Measurements from ENCODE around the gene ATOH8.
"Not testable (repeated sequence)": the region's sequence is repeated elsewhere in the genome, so short reads cannot be mapped to it uniquely, and the experiment has no call there.

ATOH8 gene

DNA sequence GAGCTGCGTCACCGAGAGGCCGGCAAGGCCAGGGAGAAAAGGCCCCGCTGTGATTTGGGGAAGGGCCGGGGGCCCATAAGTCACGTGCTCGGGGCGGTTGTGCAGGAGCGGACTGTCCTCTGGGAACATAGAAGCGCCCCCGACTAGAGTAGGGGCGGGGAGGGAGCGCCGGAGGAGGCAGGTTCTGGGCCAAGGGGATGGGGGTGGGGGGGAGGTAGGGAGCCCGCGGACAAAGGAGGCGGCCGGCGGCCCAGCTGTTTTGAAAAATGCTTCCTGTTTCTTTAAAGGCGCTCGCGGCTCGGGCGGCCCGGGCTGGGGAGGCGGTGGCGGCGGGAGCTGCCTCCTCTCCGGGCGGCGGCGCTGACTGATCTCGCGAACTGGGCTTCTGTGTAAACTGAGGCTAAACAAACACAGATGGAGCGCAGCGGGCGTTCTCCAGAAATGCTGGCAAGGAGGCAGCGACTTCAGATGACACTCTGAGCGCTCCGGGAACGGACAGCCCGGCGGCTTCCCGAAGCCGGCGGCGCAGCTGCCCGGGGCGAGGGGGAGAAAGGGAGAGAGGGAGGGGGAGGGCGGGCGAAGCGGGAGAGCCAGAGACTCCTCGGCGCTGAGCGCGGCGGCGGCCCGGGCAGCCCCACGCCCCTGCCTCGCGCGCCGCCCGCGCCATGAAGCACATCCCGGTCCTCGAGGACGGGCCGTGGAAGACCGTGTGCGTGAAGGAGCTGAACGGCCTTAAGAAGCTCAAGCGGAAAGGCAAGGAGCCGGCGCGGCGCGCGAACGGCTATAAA, at the start of gene ATOH8:
TSS of gene ATOH8 (plus strand) at position 467 of the 788 bp plus-strand sequence. CDS start at position 666, 199 bp downstream.
- in situ Hi-C loops (cut with MboI; ENCODE audit: low sequenced_read_pairs) = no loop called here

GRCh38 chr2:85704038-85704437, 49.8 kb upstream of the ATOH8 start:
- in situ Hi-C loops (cut with MboI; ENCODE audit: low sequenced_read_pairs) = no loop called here

- in situ Hi-C loops (cut with MboI; ENCODE audit: low sequenced_read_pairs) = no loop called here
These were observed 48.8 kb upstream of the ATOH8 start for GRCh38 chr2:85704800-85705679.

GRCh38 chr2:85705680-85706039, 48.1 kb upstream of the ATOH8 start:
- in situ Hi-C loops (cut with MboI; ENCODE audit: low sequenced_read_pairs) = no loop called here

DNA sequence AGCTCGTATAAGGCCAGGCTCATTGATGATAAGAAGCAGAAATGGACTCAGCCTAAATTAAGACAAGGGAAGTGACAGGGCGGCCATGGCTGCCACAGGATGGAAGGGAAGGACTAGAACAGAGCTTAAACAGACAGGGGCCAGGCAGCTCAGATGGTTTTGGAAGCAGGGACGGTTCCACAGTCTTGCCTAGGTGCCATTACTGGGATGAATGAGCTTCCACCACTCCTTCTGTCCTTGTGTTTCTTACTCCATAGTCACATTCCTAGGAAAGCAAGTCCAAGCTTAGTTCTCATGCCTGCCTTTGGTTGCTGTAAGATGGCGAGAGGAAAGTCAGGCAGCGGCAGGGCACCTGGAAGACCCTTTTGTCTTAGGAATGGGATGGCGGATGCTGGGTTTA, 47.7 kb upstream of the ATOH8 start:
- in situ Hi-C loops (cut with MboI; ENCODE audit: low sequenced_read_pairs) = no loop called here

DNA sequence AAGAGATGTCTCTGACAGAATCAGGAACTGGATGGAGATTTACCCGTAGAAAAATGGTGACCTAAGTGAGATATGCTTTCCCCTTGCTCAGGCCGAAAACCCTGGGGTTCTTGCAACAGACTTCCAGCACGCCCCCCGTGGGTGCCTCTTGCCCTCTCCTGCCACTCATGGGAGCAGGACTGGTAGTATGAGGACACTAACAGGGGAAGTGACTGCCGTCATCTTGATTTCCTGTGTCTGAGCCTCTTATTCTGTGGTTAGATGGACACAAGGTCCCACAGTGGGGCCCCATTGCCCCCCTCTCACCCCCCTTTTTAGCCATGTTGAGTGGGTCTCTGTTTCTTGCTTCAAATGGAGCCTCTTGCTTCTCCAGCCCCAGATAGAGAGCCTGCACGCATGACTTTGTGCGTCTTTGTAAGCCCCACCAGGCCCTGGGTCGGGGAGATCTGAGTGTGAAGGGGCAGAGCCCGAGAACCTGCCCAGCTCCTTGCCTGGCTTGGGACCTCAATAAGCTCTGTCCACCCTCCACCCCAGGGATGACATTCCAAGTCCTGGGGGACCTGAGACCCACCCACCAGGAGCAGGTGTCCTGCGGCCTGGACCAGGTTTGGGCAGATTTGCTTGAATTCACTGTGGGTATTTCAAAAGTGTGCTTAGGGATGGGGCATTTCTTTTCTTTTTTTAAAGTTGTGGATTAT, 47.0 kb upstream of the ATOH8 start:
- in situ Hi-C loops (cut with MboI; ENCODE audit: low sequenced_read_pairs) = no loop called here

- in situ Hi-C loops (cut with MboI; ENCODE audit: low sequenced_read_pairs) = no loop called here
These were observed 46.5 kb upstream of the ATOH8 start for GRCh38 chr2:85707304-85707703.

- in situ Hi-C loops (cut with MboI; ENCODE audit: low sequenced_read_pairs) = no loop called here
These were observed 45.1 kb upstream of the ATOH8 start for GRCh38 chr2:85708641-85709040.

DNA sequence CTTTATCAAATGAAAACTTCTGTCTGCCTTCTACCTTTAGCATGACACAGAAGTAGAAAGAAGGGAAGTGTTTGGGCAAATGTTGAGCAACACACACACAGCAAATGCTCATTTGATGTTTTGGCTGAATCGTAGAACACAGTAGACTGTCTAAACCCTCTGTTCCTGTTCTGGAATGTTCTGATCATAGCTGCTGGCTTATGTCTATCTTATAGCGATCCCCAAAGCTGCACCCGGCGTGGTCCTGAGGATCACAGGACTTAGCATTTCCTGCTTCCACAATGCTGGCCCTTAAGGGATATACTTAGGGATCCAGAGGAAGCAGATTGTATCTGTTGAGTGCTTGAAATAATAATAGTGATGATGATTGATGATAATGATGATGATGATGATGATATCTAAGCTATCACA, 44.4 kb upstream of the ATOH8 start:
- in situ Hi-C loops (cut with MboI; ENCODE audit: low sequenced_read_pairs) = no loop called here

GRCh38 chr2:85710687-85711577, 42.9 kb upstream of the ATOH8 start:
- in situ Hi-C loops (cut with MboI; ENCODE audit: low sequenced_read_pairs) = no loop called here

DNA sequence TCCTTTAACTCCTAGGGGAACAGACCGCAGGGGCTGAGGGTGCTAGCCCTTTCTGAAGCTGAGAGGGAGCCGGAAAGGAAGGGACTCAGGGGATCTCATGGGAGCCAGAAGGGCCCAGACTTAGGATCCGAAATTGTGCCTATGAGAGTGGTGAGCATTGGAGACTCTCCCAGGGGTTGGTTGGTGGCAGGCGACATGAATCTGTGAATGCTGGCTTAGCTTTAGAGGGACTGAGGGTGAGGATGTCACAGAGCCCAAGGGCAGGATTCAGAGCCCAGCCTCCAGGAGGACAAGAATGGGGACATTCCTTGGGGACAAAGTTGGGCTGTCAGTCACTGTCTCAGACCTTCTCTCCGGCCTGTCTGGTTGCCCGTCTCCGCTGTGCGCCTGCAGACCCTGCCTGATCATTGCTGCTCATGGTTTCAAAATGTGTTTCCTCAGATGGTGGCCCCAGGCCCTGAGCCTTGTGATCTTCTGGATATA, 42.2 kb upstream of the ATOH8 start:
- in situ Hi-C loops (cut with MboI; ENCODE audit: low sequenced_read_pairs) = no loop called here

DNA sequence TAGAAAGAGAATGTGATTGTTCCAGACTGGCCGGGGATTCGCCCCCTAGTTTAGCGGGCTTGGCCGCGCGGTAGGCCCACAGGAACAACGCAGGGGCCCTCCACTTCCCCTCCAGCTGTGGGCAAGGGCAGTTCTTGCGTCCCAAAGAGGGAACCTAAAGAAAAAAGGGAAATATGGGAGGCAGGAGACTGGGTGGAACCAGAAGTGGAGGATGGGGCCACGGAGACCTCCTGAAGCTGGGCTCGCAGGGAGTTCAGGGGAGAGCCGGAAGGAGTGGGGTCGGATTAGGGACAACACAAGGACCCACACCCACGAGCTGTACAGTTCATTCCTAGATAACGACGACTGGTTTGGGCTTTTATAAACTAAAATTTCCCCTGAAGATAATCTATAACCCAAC, 41.5 kb upstream of the ATOH8 start:
- in situ Hi-C loops (cut with MboI; ENCODE audit: low sequenced_read_pairs) = no loop called here

DNA sequence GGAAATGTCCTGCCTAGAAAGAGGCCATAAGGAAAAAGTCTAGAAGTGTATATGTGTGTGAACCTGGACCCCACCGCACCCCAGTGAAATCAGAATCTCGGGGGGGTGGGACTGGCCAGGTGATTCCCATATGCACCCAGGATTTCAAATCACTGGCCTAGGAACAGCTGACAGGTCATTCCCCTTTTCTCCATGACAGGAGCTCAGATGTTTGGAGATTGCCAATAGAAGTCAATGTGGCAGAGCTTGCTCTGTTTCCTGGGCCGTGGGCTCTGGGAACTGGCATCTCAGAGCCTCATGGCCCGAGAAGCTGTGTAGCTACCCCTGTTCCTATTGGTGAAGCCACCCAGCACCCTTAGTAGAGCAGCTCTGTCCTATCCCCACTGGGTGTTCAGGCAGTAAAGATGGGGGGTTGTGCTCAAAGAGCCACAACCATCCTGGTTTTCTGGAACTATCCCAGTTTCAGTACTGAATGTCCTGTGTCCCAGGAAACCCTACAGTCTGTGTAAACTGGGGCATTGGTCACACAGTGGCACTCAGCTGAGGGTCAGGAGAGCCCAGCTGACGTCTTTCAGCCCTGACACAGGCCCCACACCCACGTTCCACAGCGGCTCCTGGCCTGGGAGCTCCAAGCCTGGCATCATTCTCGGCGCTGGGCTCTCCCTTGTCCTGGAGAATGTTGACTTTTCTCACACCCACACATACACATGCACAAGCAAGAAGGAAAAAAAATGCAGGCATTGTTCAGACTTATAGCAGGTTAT, 40.8 kb upstream of the ATOH8 start:
- in situ Hi-C loops (cut with MboI; ENCODE audit: low sequenced_read_pairs) = no loop called here

- in situ Hi-C loops (cut with MboI; ENCODE audit: low sequenced_read_pairs) = no loop called here
These were observed 40.0 kb upstream of the ATOH8 start for GRCh38 chr2:85713836-85714235.

GRCh38 chr2:85714421-85714820, 39.4 kb upstream of the ATOH8 start:
- in situ Hi-C loops (cut with MboI; ENCODE audit: low sequenced_read_pairs) = not testable (repeated sequence)

GRCh38 chr2:85714841-85715240, 39.0 kb upstream of the ATOH8 start:
- in situ Hi-C loops (cut with MboI; ENCODE audit: low sequenced_read_pairs) = no loop called here

DNA sequence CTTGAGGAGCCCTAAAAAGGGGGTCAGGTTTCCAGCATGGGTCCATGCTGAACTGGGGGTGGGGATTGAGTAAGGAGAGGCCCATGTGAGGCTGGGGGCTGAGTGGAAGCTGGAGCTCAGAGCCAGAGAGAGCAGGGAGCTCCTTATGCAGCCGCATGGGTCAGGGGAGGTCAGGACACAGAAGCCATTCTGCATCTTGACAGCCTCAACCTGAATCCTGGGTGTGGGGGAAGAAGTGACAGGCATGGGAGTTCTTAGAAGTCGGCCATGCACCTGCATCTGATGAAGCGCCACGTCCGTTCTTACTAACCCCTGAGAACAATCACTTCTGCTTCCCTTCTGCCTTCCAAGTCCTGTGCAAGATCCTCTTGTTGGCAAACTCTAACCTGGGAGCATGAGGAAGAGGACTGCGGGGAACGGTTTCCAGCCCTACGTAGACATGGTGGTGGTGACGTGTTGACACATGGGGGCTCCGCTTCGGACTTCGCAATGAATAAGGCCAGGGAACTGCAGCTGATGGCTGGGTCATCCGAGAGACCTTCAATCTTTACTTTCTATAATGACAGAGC, 37.4 kb upstream of the ATOH8 start:
- in situ Hi-C loops (cut with MboI; ENCODE audit: low sequenced_read_pairs) = no loop called here

GRCh38 chr2:85717308-85718008, 36.3 kb upstream of the ATOH8 start:
- in situ Hi-C loops (cut with MboI; ENCODE audit: low sequenced_read_pairs) = no loop called here

DNA sequence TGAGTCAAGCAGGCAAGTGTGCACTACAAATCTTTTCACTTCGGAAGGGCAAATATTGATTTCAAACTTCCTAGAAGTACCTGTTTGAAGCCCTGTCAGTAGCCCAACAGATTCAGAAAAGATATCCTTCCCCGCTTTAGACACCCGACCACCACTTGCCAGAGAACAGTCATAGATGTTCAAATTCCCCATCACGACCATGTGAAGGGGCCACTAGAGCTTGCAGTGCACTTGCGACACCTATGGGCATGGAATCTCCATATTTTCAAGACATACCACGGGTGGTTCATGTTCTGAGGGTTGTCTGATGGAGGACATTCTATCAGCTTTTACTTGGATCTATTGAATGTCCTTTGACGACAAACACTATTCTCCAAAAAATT, 35.8 kb upstream of the ATOH8 start:
- in situ Hi-C loops (cut with MboI; ENCODE audit: low sequenced_read_pairs) = no loop called here

Data from HL-60/S4 (cell line).